H1 (cell line): ENCODE data around the gene KRTAP10-8.

Experiments used
- BACH1 ChIP-seq: IDR thresholded peaks from 2 replicates; pipeline ENCODE4 v1.6.1; 2012; ENCODE audit warnings: low read length, improper control_type of control experiment
- CEBPB ChIP-seq: IDR thresholded peaks from 2 replicates; pipeline ENCODE4 v1.6.1; 2012; ENCODE audit warnings: low read depth, low read length
- EZH2 ChIP-seq: fragments of 200-600 bp; sonication (generic); IDR thresholded peaks from 2 replicates; pipeline ENCODE4 v1.7.1; 2012; ENCODE audit warnings: low read depth, mild to moderate bottlenecking, moderate library complexity, low read length, inconsistent platforms; ENCODE audit not compliant: severe bottlenecking
- JUN ChIP-seq: IDR thresholded peaks from 2 replicates; pipeline ENCODE4 v1.6.1; 2011; ENCODE audit warnings: low read depth, mild to moderate bottlenecking, improper control_type of control experiment, low read length
- MAX ChIP-seq: IDR thresholded peaks from 2 replicates; pipeline ENCODE4 v1.6.1; 2012; ENCODE audit warnings: inconsistent platforms
- POLR2A ChIP-seq, 2 experiments: IDR thresholded peaks; 1 replicate in 1 of 2; 2 replicates in 1 of 2; pipeline ENCODE4 v1.6.1; 2011; ENCODE audit warnings: low read depth in 2 of 2, low read length in 2 of 2, mild to moderate bottlenecking in 2 of 2; ENCODE audit errors: control extremely low read depth in 1 of 2
- TF ChIP-seq, protein P1 (sequence below), 3 experiments: IDR thresholded peaks; 1 replicate in 2 of 3; 2 replicates in 1 of 3; pipeline versions ENCODE4 v1.5.1 to v1.6.1; 2011; ENCODE audit warnings: low read length in 3 of 3, mild to moderate bottlenecking in 3 of 3, inconsistent platforms in 2 of 3, low read depth in 1 of 3, moderate library complexity in 1 of 3; ENCODE audit not compliant: insufficient read depth in 1 of 3; ENCODE audit errors: control extremely low read depth in 1 of 3

DNA sequence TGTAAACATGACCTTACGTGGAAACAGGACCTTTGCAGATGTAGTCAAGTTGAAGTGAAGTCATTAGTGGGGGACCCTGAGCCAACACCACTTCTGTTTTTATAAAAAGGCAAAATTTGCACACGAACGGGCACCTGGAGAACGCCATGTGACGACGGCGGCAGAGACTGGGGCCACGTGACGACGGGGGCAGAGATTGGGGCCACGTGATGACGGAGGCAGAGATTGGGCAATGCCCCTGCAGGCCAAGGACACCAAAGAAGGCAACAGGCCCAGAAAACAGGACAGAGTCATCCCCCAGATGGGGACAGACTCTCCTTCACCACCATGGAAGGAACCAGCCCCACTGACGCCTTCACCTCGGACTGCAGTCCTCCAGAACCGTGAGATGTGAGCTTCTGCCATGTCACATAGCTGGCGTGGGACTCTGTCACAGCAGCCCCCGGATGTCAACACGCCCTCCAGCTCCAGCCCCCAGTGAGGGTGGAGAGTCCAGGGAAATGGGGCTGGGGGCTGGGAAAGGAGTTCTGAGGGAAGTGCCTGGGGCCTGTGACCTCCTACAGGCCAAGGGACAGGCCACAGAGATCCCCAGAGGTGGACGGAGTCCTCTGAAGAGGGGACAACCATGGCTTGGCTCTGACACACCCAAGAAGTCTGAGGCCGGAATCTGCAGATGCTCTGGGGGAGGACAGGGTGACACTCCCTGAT lies 38.5 kb downstream of the KRTAP10-8 start:
- no peak for TF ChIP-seq EZH2
- no peak for TF ChIP-seq CEBPB
- TF ChIP-seq, protein P1, sequence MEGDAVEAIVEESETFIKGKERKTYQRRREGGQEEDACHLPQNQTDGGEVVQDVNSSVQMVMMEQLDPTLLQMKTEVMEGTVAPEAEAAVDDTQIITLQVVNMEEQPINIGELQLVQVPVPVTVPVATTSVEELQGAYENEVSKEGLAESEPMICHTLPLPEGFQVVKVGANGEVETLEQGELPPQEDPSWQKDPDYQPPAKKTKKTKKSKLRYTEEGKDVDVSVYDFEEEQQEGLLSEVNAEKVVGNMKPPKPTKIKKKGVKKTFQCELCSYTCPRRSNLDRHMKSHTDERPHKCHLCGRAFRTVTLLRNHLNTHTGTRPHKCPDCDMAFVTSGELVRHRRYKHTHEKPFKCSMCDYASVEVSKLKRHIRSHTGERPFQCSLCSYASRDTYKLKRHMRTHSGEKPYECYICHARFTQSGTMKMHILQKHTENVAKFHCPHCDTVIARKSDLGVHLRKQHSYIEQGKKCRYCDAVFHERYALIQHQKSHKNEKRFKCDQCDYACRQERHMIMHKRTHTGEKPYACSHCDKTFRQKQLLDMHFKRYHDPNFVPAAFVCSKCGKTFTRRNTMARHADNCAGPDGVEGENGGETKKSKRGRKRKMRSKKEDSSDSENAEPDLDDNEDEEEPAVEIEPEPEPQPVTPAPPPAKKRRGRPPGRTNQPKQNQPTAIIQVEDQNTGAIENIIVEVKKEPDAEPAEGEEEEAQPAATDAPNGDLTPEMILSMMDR (IDR thresholded peaks at IDR 0.05; ENCODE audit: control extremely low read depth in 1 of 3, insufficient read depth in 1 of 3, low read depth in 1 of 3, low read length in 3 of 3), result no peak
- TF ChIP-seq JUN, result no peak
- no peak for TF ChIP-seq POLR2A (IDR thresholded peaks at IDR 0.05; ENCODE audit: control extremely low read depth in 1 of 2, low read depth in 2 of 2, low read length in 2 of 2)
- TF ChIP-seq BACH1, result no peak
- no peak for TF ChIP-seq MAX
